Heart left ventricle (tissue), 13 donors: Measurements from ENCODE around the gene FPR1.

Experiments
- POLR2A ChIP-seq, 2 donors: fragments of 450-650 bp; IDR thresholded peaks; one replicate each; pipeline ENCODE4 v1.6.1; 2017; ENCODE audit warnings: antibody characterized with exemption in 2 of 2, mild to moderate bottlenecking in 2 of 2, moderate library complexity in 2 of 2
- TF ChIP-seq, protein P1 (sequence below), 12 donors: fragments of 200-600 bp; sonication (generic) in 4 of 12; IDR thresholded peaks; one replicate each; pipeline versions ENCODE4 v1.5.0 to v1.8.0; 2018 to 2022; ENCODE audit warnings: antibody characterized with exemption in 12 of 12, mild to moderate bottlenecking in 5 of 12
- donor health status: ischemic (EF 13 %, LVEDD 7.1; RV severe dilation, severe dysfunction).
- donor health status: DM: no; HTN: yes; CAD: no.
- donor health status: DM: no; HTN: no; CAD: no.
- donor health status: ischemic (EF 25% LVEDD 6.9; RV normal size, moderate dysfunction).
- donor health status: ischemic (EF 25% LVEDD 5.7; RV mildly dilated, moderate dysfunction).
- donor health status: ischemic (EF 35%, LVEDD 5.7; RV mildly dilated, moderate dysfunction).
- donor health status: nonischemic (EF 11% LVEDD 7.7; RV severe dilation, severe dysfunction).
- donor health status: DM: yes; HTN: yes; CAD: no.
- donor health status: PGD.
- donor health status: ischemic (EF 29% LVEDD 5.4; RV normal size, mild dysfunction).
- donor health status: nonischemic (EF 23%, LVEDD 6.1; RV moderate dilation, normal function).

DNA sequence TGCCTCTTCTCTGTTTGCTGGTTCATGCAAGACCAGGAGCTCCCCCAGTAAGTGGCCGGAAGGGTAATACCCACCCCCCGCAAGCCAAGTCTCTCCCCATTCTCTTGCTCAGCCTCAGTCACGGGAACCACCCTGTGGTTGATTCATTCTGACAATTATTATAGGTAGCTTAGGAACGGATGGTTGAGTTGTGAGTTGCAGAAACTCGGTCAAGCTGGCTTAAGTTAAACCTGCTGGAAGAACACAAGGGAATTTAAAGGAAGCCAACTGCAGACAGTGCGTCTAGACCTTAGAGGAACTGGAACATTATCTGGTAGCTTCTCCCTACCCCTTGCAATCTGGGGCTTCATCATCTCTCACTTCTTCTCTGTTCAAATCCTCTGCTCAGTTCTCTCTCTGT, 8.9 kb downstream of the FPR1 start:
- TF ChIP-seq, protein P1, sequence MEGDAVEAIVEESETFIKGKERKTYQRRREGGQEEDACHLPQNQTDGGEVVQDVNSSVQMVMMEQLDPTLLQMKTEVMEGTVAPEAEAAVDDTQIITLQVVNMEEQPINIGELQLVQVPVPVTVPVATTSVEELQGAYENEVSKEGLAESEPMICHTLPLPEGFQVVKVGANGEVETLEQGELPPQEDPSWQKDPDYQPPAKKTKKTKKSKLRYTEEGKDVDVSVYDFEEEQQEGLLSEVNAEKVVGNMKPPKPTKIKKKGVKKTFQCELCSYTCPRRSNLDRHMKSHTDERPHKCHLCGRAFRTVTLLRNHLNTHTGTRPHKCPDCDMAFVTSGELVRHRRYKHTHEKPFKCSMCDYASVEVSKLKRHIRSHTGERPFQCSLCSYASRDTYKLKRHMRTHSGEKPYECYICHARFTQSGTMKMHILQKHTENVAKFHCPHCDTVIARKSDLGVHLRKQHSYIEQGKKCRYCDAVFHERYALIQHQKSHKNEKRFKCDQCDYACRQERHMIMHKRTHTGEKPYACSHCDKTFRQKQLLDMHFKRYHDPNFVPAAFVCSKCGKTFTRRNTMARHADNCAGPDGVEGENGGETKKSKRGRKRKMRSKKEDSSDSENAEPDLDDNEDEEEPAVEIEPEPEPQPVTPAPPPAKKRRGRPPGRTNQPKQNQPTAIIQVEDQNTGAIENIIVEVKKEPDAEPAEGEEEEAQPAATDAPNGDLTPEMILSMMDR (IDR thresholded peaks at IDR 0.05) = no peak
- TF ChIP-seq POLR2A (IDR thresholded peaks at IDR 0.05) = no peak
